ENCODE data around the gene PLCB1. TPM values are rescaled to one million over a fixed set of nuclear protein-coding genes. Genes with fewer than 3 reads are reported as not detected.

PLCB1 gene
- total RNA-seq, 1 donor from 2014 or later = 6.3 TPM

DNA sequence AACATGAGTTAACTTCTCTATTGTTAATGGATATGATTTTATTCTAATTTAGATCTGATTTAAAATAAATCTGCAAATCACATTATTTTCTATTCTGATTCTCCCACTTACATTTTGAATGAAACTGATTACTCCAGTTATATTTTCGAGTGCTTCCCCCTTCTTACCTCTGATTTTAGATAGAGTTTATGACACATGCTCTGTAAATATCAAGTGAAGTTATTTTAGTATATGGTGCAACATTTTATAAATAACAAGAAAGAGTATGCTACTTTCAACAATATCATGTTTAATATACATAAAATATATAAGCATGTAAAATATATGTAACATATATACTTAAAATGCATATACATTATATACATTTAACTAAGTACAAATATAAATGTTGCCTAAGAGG, 38.9 kb downstream of the PLCB1 start:
- no peaks in the 10 kb centered on the region for H3K36me3 ChIP-seq
- DNase-seq (no peak), ATAC-seq (no peak)
- no peak overlapping the region for H3K27ac ChIP-seq
- no peaks in the 10 kb centered on the region for H3K27me3 ChIP-seq (ENCODE audit: low read depth)
- intact Hi-C loops (cut with DNase I) = no loop called here
- H3K9me3 ChIP-seq = no peaks in the 10 kb centered on the region
- no peak overlapping the region for H3K4me3 ChIP-seq
- H3K4me1 ChIP-seq = no peaks in the 10 kb centered on the region
- TF ChIP-seq, protein P1, sequence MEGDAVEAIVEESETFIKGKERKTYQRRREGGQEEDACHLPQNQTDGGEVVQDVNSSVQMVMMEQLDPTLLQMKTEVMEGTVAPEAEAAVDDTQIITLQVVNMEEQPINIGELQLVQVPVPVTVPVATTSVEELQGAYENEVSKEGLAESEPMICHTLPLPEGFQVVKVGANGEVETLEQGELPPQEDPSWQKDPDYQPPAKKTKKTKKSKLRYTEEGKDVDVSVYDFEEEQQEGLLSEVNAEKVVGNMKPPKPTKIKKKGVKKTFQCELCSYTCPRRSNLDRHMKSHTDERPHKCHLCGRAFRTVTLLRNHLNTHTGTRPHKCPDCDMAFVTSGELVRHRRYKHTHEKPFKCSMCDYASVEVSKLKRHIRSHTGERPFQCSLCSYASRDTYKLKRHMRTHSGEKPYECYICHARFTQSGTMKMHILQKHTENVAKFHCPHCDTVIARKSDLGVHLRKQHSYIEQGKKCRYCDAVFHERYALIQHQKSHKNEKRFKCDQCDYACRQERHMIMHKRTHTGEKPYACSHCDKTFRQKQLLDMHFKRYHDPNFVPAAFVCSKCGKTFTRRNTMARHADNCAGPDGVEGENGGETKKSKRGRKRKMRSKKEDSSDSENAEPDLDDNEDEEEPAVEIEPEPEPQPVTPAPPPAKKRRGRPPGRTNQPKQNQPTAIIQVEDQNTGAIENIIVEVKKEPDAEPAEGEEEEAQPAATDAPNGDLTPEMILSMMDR (IDR thresholded peaks at IDR 0.05) = no peak

DNA sequence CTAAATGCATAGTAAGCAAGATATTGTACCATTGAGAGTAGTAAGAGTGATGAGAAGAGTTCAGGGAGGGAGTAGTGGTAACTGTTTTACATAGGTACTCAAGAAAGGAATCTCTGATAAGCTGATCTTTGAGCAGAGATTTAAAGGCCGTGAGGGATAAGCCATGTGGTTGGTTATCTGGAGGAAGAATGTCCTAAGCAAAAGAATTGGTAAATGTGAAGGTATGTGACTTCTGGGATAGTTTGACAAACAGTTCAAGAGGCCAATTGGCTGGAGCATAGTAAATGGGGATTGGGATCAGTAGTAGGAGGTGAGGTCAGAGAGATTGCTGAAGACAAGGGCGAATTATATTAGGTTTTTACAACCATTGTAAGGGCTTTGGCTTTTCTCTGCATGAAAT, 40.1 kb downstream of the PLCB1 start:
- TF ChIP-seq, protein P1 (IDR thresholded peaks at IDR 0.05) = no peak
- intact Hi-C loops (cut with DNase I) = no loop called here
- no peak for ATAC-seq

DNA sequence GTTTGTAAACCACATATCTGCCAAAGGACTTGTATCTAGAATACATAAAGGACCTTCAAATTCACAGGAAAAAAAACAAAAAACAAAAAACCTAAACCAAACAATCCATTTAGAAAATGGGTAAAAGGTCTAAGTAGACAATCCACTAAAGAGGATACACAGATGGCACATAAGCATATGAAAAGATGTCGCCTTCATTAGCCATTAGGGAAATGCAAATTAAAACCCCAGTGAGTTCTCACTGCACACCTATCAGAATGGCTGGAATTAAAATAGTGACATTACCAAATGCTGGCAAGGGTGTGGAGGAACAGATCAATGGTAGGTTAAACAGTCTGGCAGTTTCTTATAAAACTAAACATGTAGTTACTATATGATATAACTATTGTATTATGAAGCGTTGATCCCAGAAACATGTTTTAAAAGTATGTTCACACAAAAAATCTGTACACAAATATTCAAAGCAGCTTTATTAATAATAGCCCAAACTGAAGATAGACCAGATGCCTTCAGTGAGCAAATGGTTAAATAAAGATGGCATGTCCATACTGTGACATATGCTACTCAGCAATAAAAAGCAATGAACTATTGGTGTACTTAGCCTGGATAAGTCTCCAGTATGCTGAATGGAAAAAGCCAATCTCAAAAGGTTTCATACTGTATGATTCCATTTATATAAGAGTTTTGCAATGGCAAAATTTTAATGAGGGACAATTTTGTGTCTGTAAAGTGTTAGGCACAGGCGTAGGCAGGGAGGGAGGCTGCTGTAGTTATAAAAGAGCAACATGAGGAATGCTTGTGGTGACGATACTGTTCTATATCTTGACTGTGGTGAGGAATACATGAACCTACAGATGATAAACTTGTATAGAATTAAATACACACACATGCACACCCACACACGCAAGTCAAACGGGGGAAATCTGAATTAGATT, 43.9 kb downstream of the PLCB1 start:
- Histone ChIP-seq H3K36me3 (no peaks in the 10 kb centered on the region), H3K4me1 (no peaks in the 10 kb centered on the region), H3K4me3 (no peak overlapping the region), H3K27me3 (ENCODE audit: low read depth) (no peaks in the 10 kb centered on the region), H3K27ac (no peak overlapping the region), H3K9me3 (no peaks in the 10 kb centered on the region)
- no peak for DNase-seq
- no peak for ATAC-seq
- intact Hi-C loops (cut with DNase I) = no loop called here
- TF ChIP-seq, protein P1 (IDR thresholded peaks at IDR 0.05) = no peak

More for the DNA sequence above, 40.1 kb downstream of the PLCB1 start:
- no peaks in the 10 kb centered on the region for H3K9me3 ChIP-seq
- H3K36me3 ChIP-seq = no peaks in the 10 kb centered on the region
- no peaks in the 10 kb centered on the region for H3K27me3 ChIP-seq (ENCODE audit: low read depth)
- no peaks in the 10 kb centered on the region for H3K4me1 ChIP-seq
- no peak overlapping the region for H3K4me3 ChIP-seq
- H3K27ac ChIP-seq = no peak overlapping the region
- DNase-seq = no peak

GRCh38 chr20:8183526-8183925, 51.5 kb downstream of the PLCB1 start:
- no peak overlapping the region for H3K27ac ChIP-seq
- TF ChIP-seq, protein P1 (IDR thresholded peaks at IDR 0.05) = no peak
- intact Hi-C loops (cut with DNase I) = no loop called here
- H3K4me1 ChIP-seq = no peaks in the 10 kb centered on the region
- H3K36me3 ChIP-seq = no peaks in the 10 kb centered on the region
- no peak overlapping the region for H3K4me3 ChIP-seq
- DNase-seq (no peak), ATAC-seq (no peak)
- no peaks in the 10 kb centered on the region for H3K9me3 ChIP-seq
- H3K27me3 ChIP-seq (ENCODE audit: low read depth) = no peaks in the 10 kb centered on the region

DNA sequence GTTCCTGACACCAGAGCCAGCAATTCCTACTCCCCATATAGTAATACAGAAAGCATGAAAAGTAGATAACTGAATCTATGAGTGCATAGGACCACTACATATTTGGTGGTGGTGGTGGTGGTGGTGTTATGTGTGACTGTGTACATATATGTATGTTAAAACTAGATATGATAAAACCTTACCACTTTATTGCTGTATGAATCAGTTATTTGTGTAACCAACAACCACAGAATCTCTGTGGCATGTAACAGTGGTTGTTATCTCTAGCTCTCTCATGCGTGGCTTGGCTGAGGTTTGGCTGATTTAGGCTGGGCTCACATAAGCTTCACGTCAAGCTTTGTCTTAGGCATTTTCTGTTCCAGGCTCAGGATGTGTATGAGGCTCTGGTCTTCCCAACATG, 55.7 kb downstream of the PLCB1 start:
- no peaks in the 10 kb centered on the region for H3K36me3 ChIP-seq
- no peak for DNase-seq
- H3K27ac ChIP-seq = no peak overlapping the region
- no peak for ATAC-seq
- TF ChIP-seq, protein P1 (IDR thresholded peaks at IDR 0.05) = no peak
- H3K4me1 ChIP-seq = no peaks in the 10 kb centered on the region
- H3K27me3 ChIP-seq (ENCODE audit: low read depth) = no peaks in the 10 kb centered on the region
- intact Hi-C loops (cut with DNase I) = no loop called here
- no peak overlapping the region for H3K4me3 ChIP-seq
- H3K9me3 ChIP-seq = no peaks in the 10 kb centered on the region
